PFSK-1 (cell line): Measurements from ENCODE around the gene ATG16L1.

Source experiments
- FOXP2 ChIP-seq: optimal IDR thresholded peaks from 2 replicates; pipeline ENCODE3; 2011; ENCODE audit warnings: borderline replicate concordance, control low read depth, inconsistent platforms; ENCODE audit not compliant: insufficient read depth; ENCODE audit errors: extremely low read length, extremely low read depth
- POLR2AphosphoS5 ChIP-seq: IDR thresholded peaks from 2 replicates; pipeline ENCODE4 v1.6.1; 2012; ENCODE audit warnings: low read depth, mild to moderate bottlenecking, control low read depth, low read length, moderate library complexity
- TAF1 ChIP-seq: IDR thresholded peaks from 2 replicates; pipeline ENCODE4 v1.6.1; 2012; ENCODE audit warnings: low read length, control low read depth, borderline replicate concordance; ENCODE audit not compliant: insufficient read depth
- TF ChIP-seq, protein P1 (sequence below), 2 experiments: IDR thresholded peaks; 2 replicates each; pipeline versions ENCODE4 v1.6.1 to v1.8.0; 2011 to 2012; ENCODE audit warnings: low read depth in 2 of 2, low read length in 2 of 2, control low read depth in 1 of 2, inconsistent platforms in 1 of 2, mild to moderate bottlenecking in 1 of 2, moderate library complexity in 1 of 2; ENCODE audit not compliant: insufficient read depth in 1 of 2

DNA sequence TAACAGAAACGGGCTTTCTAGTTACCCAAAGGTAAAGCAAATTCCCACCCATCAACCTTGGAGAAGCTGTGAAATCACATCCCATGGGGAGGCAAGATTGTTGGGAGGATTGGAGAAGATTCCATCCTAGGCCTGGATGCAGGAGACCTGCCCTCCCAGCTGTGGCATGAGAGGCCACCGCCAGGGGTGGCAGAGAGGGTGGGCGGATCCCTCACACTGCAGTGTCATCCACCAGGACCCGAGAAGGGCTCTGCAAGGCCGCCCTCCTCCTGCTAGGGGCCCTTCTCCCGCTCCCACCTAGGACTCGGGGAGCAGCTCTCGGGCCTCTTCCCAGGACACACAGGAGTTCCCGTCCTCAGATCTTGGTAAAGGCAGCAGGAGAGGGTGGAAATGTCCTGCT, 15.5 kb upstream of the ATG16L1 start:
- TF ChIP-seq, protein P1, sequence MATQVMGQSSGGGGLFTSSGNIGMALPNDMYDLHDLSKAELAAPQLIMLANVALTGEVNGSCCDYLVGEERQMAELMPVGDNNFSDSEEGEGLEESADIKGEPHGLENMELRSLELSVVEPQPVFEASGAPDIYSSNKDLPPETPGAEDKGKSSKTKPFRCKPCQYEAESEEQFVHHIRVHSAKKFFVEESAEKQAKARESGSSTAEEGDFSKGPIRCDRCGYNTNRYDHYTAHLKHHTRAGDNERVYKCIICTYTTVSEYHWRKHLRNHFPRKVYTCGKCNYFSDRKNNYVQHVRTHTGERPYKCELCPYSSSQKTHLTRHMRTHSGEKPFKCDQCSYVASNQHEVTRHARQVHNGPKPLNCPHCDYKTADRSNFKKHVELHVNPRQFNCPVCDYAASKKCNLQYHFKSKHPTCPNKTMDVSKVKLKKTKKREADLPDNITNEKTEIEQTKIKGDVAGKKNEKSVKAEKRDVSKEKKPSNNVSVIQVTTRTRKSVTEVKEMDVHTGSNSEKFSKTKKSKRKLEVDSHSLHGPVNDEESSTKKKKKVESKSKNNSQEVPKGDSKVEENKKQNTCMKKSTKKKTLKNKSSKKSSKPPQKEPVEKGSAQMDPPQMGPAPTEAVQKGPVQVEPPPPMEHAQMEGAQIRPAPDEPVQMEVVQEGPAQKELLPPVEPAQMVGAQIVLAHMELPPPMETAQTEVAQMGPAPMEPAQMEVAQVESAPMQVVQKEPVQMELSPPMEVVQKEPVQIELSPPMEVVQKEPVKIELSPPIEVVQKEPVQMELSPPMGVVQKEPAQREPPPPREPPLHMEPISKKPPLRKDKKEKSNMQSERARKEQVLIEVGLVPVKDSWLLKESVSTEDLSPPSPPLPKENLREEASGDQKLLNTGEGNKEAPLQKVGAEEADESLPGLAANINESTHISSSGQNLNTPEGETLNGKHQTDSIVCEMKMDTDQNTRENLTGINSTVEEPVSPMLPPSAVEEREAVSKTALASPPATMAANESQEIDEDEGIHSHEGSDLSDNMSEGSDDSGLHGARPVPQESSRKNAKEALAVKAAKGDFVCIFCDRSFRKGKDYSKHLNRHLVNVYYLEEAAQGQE (IDR thresholded peaks at IDR 0.05; ENCODE audit: insufficient read depth in 1 of 2, low read depth in 2 of 2, low read length in 2 of 2): no peak
- TF ChIP-seq FOXP2 (no peak), POLR2AphosphoS5 (no peak), TAF1 (no peak)
